Measurements from ENCODE around the gene CBR3. TPM values are rescaled to one million over a fixed set of nuclear protein-coding genes. Genes with fewer than 3 reads are reported as not detected.

CBR3 gene
- total and polyA plus RNA-seq, 2 experiments from 2014 or later, result 4.6 to 8.7 TPM

DNA sequence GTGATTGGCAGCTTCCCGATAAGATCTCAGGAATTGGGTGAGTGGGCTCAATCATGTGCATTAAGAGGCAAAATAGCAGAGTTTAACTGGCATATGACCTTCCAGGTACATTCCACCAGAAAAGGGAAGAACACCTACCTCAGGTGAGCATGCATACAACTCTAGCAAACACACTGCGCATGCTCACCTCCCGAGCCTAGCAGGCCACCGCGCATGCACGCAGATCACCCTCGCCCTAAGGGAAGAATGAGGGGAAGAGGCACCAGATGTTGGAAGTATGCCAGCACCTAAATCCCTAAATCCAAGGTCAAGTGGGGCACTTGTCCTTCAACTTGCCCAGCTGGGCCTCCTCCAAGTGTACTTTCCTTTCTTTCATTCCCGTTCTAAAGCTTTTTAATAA is 23.6 kb upstream of the CBR3 start:
- TF ChIP-seq POLR2AphosphoS5 (IDR thresholded peaks at IDR 0.05; ENCODE audit: low read depth) (peak; percentile 40; the same call in 1 of the 2 replicates), CREB1 (CRISPR knock-in tag; IDR thresholded peaks at IDR 0.05; ENCODE audit: low read depth) (no peak)
- peaks cover 55% of the 10 kb centered on the region for H3K36me3 Mint-ChIP-seq (ENCODE audit: low read depth)

DNA sequence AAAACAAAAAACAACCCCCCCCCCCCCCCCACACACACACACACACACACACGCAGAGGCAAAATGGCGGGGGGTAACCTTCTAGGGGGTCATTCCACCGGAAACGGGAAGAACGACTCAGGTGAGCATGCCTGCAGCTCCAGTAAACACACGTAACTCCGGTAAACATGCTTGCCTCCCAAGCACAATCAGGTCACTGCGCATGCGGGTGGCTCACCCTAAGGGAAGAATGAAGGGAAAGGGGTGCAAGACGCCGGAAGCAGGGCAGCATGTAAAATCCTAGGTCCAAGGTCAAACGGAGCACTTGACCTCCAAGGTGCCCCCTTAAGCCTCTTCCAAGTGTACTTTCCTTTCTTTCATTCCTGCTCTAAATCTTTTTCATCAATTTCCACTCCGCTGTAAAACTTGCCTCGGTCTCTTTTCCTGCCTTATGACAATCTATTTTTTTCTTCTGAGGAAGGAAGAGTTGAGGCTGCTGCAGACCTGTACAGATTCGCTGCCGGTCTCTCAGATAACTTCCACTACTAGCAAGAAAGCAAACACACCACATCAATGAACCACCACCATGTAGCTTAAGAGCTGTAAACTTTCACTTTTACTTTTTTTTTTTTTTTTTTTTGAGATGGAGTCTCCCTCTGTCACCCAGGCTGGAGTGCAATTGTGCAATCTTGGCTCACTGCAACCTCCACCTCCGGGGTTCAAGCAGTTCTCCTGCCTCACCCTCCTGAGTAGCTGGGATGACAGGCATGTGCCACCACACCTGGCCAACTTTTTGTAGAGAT is 21.0 kb upstream of the CBR3 start:
- Mint-ChIP-seq H3K4me3 (no peak overlapping the region), H3K4me1 (peaks cover 27% of the 10 kb centered on the region), H3K27me3 (ENCODE audit: insufficient read depth, low read depth, poor library complexity) (peaks cover 14% of the 10 kb centered on the region), H3K27ac (peak overlapping the region; percentile 37; the same call in 1 of the 2 replicates), H3K36me3 (ENCODE audit: low read depth) (peaks cover 42% of the 10 kb centered on the region), H3K9me3 (peaks cover 23% of the 10 kb centered on the region)
- Histone ChIP-seq H3K4me1 (ENCODE audit: insufficient read depth) (peaks cover 26% of the 10 kb centered on the region), H3K36me3 (ENCODE audit: insufficient read depth) (peaks cover 24% of the 10 kb centered on the region), H3K27me3 (ENCODE audit: insufficient read depth) (no peaks in the 10 kb centered on the region), H3F3A (replicated peaks; ENCODE audit: low read depth) (peaks cover 34% of the 10 kb centered on the region; the same call in 1 of the 2 replicates), H4K20me1 (replicated peaks; ENCODE audit: insufficient read depth) (no peaks in the 10 kb centered on the region), H3K4me3 (no peak overlapping the region), H2AFZ (no peak overlapping the region), H3K27ac (ENCODE audit: low read depth) (no peak overlapping the region), H3K4me2 (no peak overlapping the region), H3K79me2 (replicated peaks; ENCODE audit: insufficient read depth) (0 out of 2 replicates have a peak, but pooled peaks cover 3% of the 10 kb centered on the region), H3K9me2 (ENCODE audit: insufficient read depth) (no peaks in the 10 kb centered on the region)
- TF ChIP-seq POLR2AphosphoS5 (IDR thresholded peaks at IDR 0.05; ENCODE audit: low read depth) (peak; percentile 14; the same call in 1 of the 2 replicates), STAT1 (IDR thresholded peaks at IDR 0.05; ENCODE audit: unreplicated experiment) (no peak)
- no peak for DNase-seq (ENCODE audit: low spot score)
- no peak for ATAC-seq

More for the DNA sequence above, 23.6 kb upstream of the CBR3 start:
- Histone ChIP-seq H3K4me2 (peak overlapping the region; percentile 55), H3K27me3 (ENCODE audit: insufficient read depth) (no peaks in the 10 kb centered on the region), H3K36me3 (ENCODE audit: insufficient read depth) (peaks cover 40% of the 10 kb centered on the region), H2AFZ (no peak overlapping the region), H3K9me2 (ENCODE audit: insufficient read depth) (no peaks in the 10 kb centered on the region), H4K20me1 (replicated peaks; ENCODE audit: insufficient read depth) (no peaks in the 10 kb centered on the region), H3K27ac (ENCODE audit: low read depth) (peak overlapping the region; percentile 85), H3F3A (replicated peaks; ENCODE audit: low read depth) (peaks cover 34% of the 10 kb centered on the region; the same call in 1 of the 2 replicates), H3K4me3 (no peak overlapping the region), H3K79me2 (replicated peaks; ENCODE audit: insufficient read depth) (peaks cover 21% of the 10 kb centered on the region), H3K4me1 (ENCODE audit: insufficient read depth) (peaks cover 32% of the 10 kb centered on the region)
- no peak for ATAC-seq
- Mint-ChIP-seq H3K4me3 (no peak overlapping the region), H3K9me3 (peaks cover 18% of the 10 kb centered on the region), H3K4me1 (peaks cover 39% of the 10 kb centered on the region), H3K27ac (no peak overlapping the region), H3K27me3 (ENCODE audit: insufficient read depth, low read depth, poor library complexity) (peaks cover 17% of the 10 kb centered on the region)
- no peak for DNase-seq (ENCODE audit: low spot score)

DNA sequence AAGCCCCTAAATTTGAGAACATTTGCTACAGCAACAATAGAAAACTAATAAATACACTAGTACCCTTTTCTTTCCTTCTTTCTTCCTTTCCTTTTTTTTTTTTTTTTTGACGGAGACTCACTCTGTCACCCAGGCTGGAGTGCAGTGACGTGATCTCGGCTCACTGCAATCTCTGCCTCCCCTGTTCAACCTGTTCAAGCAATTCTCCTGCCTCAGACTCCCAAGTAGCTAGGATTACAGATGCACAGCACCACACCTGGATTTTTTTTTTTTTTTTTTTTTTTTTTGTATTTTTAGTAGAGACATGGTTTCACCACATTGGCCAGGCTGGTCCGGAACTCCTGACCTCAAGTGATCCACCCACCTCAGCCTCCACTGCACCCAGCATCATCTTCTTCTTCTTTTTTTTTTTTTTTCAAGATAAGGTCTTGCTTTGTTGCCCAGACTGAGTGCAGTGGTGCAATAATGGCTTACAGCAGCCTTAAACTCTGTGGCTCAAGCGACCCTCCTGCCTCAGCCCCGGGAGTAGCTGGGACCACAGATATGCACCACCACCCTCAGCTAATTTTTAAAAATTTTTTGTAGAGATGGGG is 19.6 kb upstream of the CBR3 start:
- Mint-ChIP-seq H3K27me3 (ENCODE audit: insufficient read depth, low read depth, poor library complexity) (peaks cover 13% of the 10 kb centered on the region), H3K27ac (no peak overlapping the region), H3K36me3 (ENCODE audit: low read depth) (peaks cover 28% of the 10 kb centered on the region), H3K4me1 (peaks cover 27% of the 10 kb centered on the region), H3K4me3 (no peak overlapping the region), H3K9me3 (peaks cover 12% of the 10 kb centered on the region)
- Histone ChIP-seq H3K36me3 (ENCODE audit: insufficient read depth) (peaks cover 12% of the 10 kb centered on the region), H3K27me3 (ENCODE audit: insufficient read depth) (no peaks in the 10 kb centered on the region), H3K4me2 (no peak overlapping the region), H3K4me1 (ENCODE audit: insufficient read depth) (peaks cover 17% of the 10 kb centered on the region), H3F3A (replicated peaks; ENCODE audit: low read depth) (peaks cover 28% of the 10 kb centered on the region; the same call in 1 of the 2 replicates), H2AFZ (no peak overlapping the region), H3K4me3 (no peak overlapping the region), H3K27ac (ENCODE audit: low read depth) (0 out of 2 replicates have a peak overlapping the region, but pooled peaks have one; percentile 35), H3K79me2 (replicated peaks; ENCODE audit: insufficient read depth) (0 out of 2 replicates have a peak, but pooled peaks cover 3% of the 10 kb centered on the region), H3K9me2 (ENCODE audit: insufficient read depth) (no peaks in the 10 kb centered on the region), H4K20me1 (replicated peaks; ENCODE audit: insufficient read depth) (no peaks in the 10 kb centered on the region)
- DNase-seq (ENCODE audit: low spot score) (no peak), ATAC-seq (no peak)
- TF ChIP-seq CREB1 (CRISPR knock-in tag; IDR thresholded peaks at IDR 0.05; ENCODE audit: low read depth) (no peak), STAT1 (IDR thresholded peaks at IDR 0.05; ENCODE audit: unreplicated experiment) (no peak), NANOG (IDR thresholded peaks at IDR 0.05; ENCODE audit: borderline replicate concordance) (no peak), EZH2phosphoT487 (IDR thresholded peaks at IDR 0.05; ENCODE audit: unreplicated experiment) (no peak), EZH2 (IDR thresholded peaks at IDR 0.05; ENCODE audit: low read depth, unreplicated experiment) (no peak)
- TF ChIP-seq, protein P1, sequence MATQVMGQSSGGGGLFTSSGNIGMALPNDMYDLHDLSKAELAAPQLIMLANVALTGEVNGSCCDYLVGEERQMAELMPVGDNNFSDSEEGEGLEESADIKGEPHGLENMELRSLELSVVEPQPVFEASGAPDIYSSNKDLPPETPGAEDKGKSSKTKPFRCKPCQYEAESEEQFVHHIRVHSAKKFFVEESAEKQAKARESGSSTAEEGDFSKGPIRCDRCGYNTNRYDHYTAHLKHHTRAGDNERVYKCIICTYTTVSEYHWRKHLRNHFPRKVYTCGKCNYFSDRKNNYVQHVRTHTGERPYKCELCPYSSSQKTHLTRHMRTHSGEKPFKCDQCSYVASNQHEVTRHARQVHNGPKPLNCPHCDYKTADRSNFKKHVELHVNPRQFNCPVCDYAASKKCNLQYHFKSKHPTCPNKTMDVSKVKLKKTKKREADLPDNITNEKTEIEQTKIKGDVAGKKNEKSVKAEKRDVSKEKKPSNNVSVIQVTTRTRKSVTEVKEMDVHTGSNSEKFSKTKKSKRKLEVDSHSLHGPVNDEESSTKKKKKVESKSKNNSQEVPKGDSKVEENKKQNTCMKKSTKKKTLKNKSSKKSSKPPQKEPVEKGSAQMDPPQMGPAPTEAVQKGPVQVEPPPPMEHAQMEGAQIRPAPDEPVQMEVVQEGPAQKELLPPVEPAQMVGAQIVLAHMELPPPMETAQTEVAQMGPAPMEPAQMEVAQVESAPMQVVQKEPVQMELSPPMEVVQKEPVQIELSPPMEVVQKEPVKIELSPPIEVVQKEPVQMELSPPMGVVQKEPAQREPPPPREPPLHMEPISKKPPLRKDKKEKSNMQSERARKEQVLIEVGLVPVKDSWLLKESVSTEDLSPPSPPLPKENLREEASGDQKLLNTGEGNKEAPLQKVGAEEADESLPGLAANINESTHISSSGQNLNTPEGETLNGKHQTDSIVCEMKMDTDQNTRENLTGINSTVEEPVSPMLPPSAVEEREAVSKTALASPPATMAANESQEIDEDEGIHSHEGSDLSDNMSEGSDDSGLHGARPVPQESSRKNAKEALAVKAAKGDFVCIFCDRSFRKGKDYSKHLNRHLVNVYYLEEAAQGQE (IDR thresholded peaks at IDR 0.05; ENCODE audit: unreplicated experiment), result no peak

Data from GM23338 (cell line).